ENCODE results near the gene ZFP90.

The ZFP90 gene

GRCh38 chr16:68508013-68508412, 31.1 kb upstream of the ZFP90 start:
- POLR2A ChIA-PET = no interaction called here

GRCh38 chr16:68508641-68509240, 30.4 kb upstream of the ZFP90 start:
- peaks cover 0 to 23% (median 9%) of the 10 kb centered on the region in 4 experiments for H3K4me1 ChIP-seq (ENCODE audit: control extremely low read depth in 1 of 4, control insufficient read depth in 4 of 4, insufficient read depth in 4 of 4, low read length in 3 of 4)
- no peak overlapping the region for H3K27ac ChIP-seq (ENCODE audit: insufficient read depth in 1 of 2, low read depth in 1 of 2, low read length in 2 of 2, poor library complexity in 1 of 2, severe bottlenecking in 2 of 2)
- peaks cover 0 to 2% (median 0%) of the 10 kb centered on the region in 5 experiments for H3K27me3 ChIP-seq (replicated peaks in 2 of 5; ENCODE audit: control insufficient read depth in 4 of 5, insufficient read depth in 5 of 5, low read length in 4 of 5)
- POLR2A ChIA-PET = no interaction called here
- no peaks in the 10 kb centered on the region for H3K36me3 ChIP-seq (ENCODE audit: control insufficient read depth in 4 of 4, insufficient read depth in 4 of 4, low read length in 3 of 4)
- CTCF ChIA-PET = interaction anchor here (0.7 to 5.6 kb wide), 7 partner anchors 9 to 112 kb away, joined by 3 to 36 read pairs (median 6); no protein-coding TSS in a partner anchor
- no peak overlapping the region for H3K4me3 ChIP-seq (ENCODE audit: control insufficient read depth in 1 of 7, extremely low read depth in 1 of 7, insufficient read depth in 4 of 7, low read depth in 2 of 7, low read length in 6 of 7)
- no peak for DNase-seq
- WGBS (ENCODE audit: insufficient coverage) = 85% methylated on average over 4 of the region's 7 CpGs
- H3K9me3 ChIP-seq (ENCODE audit: control extremely low read depth in 1 of 5, control insufficient read depth in 4 of 5, insufficient read depth in 2 of 5, low read depth in 1 of 5, low read length in 4 of 5) = no peaks in the 10 kb centered on the region

More at GRCh38 chr16:68508013-68508412, 31.1 kb upstream of the ZFP90 start:
- CTCF ChIA-PET = interaction anchor here (0.6 to 1.8 kb wide), 6 partner anchors 11 to 800 kb away, joined by 3 to 7 read pairs (median 3); no protein-coding TSS in a partner anchor
- Histone ChIP-seq H3K4me3 (ENCODE audit: control insufficient read depth in 1 of 7, extremely low read depth in 1 of 7, insufficient read depth in 4 of 7, low read depth in 2 of 7, low read length in 6 of 7) (no peak overlapping the region), H3K27ac (ENCODE audit: insufficient read depth in 1 of 2, low read depth in 1 of 2, low read length in 2 of 2, poor library complexity in 1 of 2, severe bottlenecking in 2 of 2) (no peak overlapping the region), H3K9me3 (ENCODE audit: control extremely low read depth in 1 of 5, control insufficient read depth in 4 of 5, insufficient read depth in 2 of 5, low read depth in 1 of 5, low read length in 4 of 5) (no peaks in the 10 kb centered on the region), H3K36me3 (ENCODE audit: control insufficient read depth in 4 of 4, insufficient read depth in 4 of 4, low read length in 3 of 4) (no peaks in the 10 kb centered on the region), H3K4me1 (ENCODE audit: control extremely low read depth in 1 of 4, control insufficient read depth in 4 of 4, insufficient read depth in 4 of 4, low read length in 3 of 4) (peaks cover 0 to 23% (median 9%) of the 10 kb centered on the region in 4 experiments), H3K27me3 (replicated peaks in 2 of 5; ENCODE audit: control insufficient read depth in 4 of 5, insufficient read depth in 5 of 5, low read length in 4 of 5) (peaks cover 0 to 2% (median 0%) of the 10 kb centered on the region in 5 experiments)
- 96% methylated on average over 6 of the region's 8 CpGs for WGBS (ENCODE audit: insufficient coverage)
- no peak for DNase-seq

GRCh38 chr16:68509381-68509780, 29.7 kb upstream of the ZFP90 start:
- H3K9me3 ChIP-seq (ENCODE audit: control extremely low read depth in 1 of 5, control insufficient read depth in 4 of 5, insufficient read depth in 2 of 5, low read depth in 1 of 5, low read length in 4 of 5) = no peaks in the 10 kb centered on the region
- 91% methylated on average over 4 of the region's 6 CpGs for WGBS (ENCODE audit: insufficient coverage)
- H3K27ac ChIP-seq (ENCODE audit: insufficient read depth in 1 of 2, low read depth in 1 of 2, low read length in 2 of 2, poor library complexity in 1 of 2, severe bottlenecking in 2 of 2) = no peak overlapping the region
- DNase-seq = no peak
- ChIA-PET CTCF (interaction anchor here (0.7 to 5.6 kb wide), 16 partner anchors 8 to 132 kb away, joined by 3 to 37 read pairs (median 6); no protein-coding TSS in a partner anchor), POLR2A (interaction anchor here (0.6 kb wide), 1 partner anchor 119 kb away, joined by 4 read pairs; no protein-coding TSS in a partner anchor)
- H3K27me3 ChIP-seq (replicated peaks in 2 of 5; ENCODE audit: control insufficient read depth in 4 of 5, insufficient read depth in 5 of 5, low read length in 4 of 5) = peaks cover 0 to 2% (median 0%) of the 10 kb centered on the region in 5 experiments
- peaks cover 0 to 23% (median 9%) of the 10 kb centered on the region in 4 experiments for H3K4me1 ChIP-seq (ENCODE audit: control extremely low read depth in 1 of 4, control insufficient read depth in 4 of 4, insufficient read depth in 4 of 4, low read length in 3 of 4)
- H3K4me3 ChIP-seq (ENCODE audit: control insufficient read depth in 1 of 7, extremely low read depth in 1 of 7, insufficient read depth in 4 of 7, low read depth in 2 of 7, low read length in 6 of 7) = no peak overlapping the region
- no peaks in the 10 kb centered on the region for H3K36me3 ChIP-seq (ENCODE audit: control insufficient read depth in 4 of 4, insufficient read depth in 4 of 4, low read length in 3 of 4)

- no peaks in the 10 kb centered on the region for H3K36me3 ChIP-seq (ENCODE audit: control insufficient read depth in 4 of 4, insufficient read depth in 4 of 4, low read length in 3 of 4)
- H3K27ac ChIP-seq (ENCODE audit: insufficient read depth in 1 of 2, low read depth in 1 of 2, low read length in 2 of 2, poor library complexity in 1 of 2, severe bottlenecking in 2 of 2) = no peak overlapping the region
- 100% methylated on average over 2 of the region's 3 CpGs for WGBS (ENCODE audit: insufficient coverage)
- ChIA-PET CTCF (interaction anchor here (1.0 to 5.6 kb wide), 15 partner anchors 10 to 154 kb away, joined by 3 to 37 read pairs (median 6); no protein-coding TSS in a partner anchor), POLR2A (no interaction called here)
- DNase-seq = peak in 2 of 3 donors; percentile 34 to 56
- peaks cover 0 to 23% (median 9%) of the 10 kb centered on the region in 4 experiments for H3K4me1 ChIP-seq (ENCODE audit: control extremely low read depth in 1 of 4, control insufficient read depth in 4 of 4, insufficient read depth in 4 of 4, low read length in 3 of 4)
- no peak overlapping the region for H3K4me3 ChIP-seq (ENCODE audit: control insufficient read depth in 1 of 7, extremely low read depth in 1 of 7, insufficient read depth in 4 of 7, low read depth in 2 of 7, low read length in 6 of 7)
- no peaks in the 10 kb centered on the region for H3K9me3 ChIP-seq (ENCODE audit: control extremely low read depth in 1 of 5, control insufficient read depth in 4 of 5, insufficient read depth in 2 of 5, low read depth in 1 of 5, low read length in 4 of 5)
- peaks cover 0 to 2% (median 0%) of the 10 kb centered on the region in 5 experiments for H3K27me3 ChIP-seq (replicated peaks in 2 of 5; ENCODE audit: control insufficient read depth in 4 of 5, insufficient read depth in 5 of 5, low read length in 4 of 5)
These were observed 28.3 kb upstream of the ZFP90 start for GRCh38 chr16:68510775-68511174.

GRCh38 chr16:68512183-68512582, 26.9 kb upstream of the ZFP90 start:
- no peaks in the 10 kb centered on the region for H3K36me3 ChIP-seq (ENCODE audit: control insufficient read depth in 4 of 4, insufficient read depth in 4 of 4, low read length in 3 of 4)
- no peak overlapping the region for H3K4me3 ChIP-seq (ENCODE audit: control insufficient read depth in 1 of 7, extremely low read depth in 1 of 7, insufficient read depth in 4 of 7, low read depth in 2 of 7, low read length in 6 of 7)
- DNase-seq = peak in 1 of 3 donors; percentile 26
- CTCF ChIA-PET = interaction anchor here (1.2 to 5.6 kb wide), 8 partner anchors 9 to 146 kb away, joined by 3 to 37 read pairs (median 21); no protein-coding TSS in a partner anchor
- H3K27ac ChIP-seq (ENCODE audit: insufficient read depth in 1 of 2, low read depth in 1 of 2, low read length in 2 of 2, poor library complexity in 1 of 2, severe bottlenecking in 2 of 2) = no peak overlapping the region
- peaks cover 0 to 25% (median 9%) of the 10 kb centered on the region in 4 experiments for H3K4me1 ChIP-seq (ENCODE audit: control extremely low read depth in 1 of 4, control insufficient read depth in 4 of 4, insufficient read depth in 4 of 4, low read length in 3 of 4)
- 86% methylated on average over 8 of the region's 8 CpGs for WGBS (ENCODE audit: insufficient coverage)
- H3K27me3 ChIP-seq (replicated peaks in 2 of 5; ENCODE audit: control insufficient read depth in 4 of 5, insufficient read depth in 5 of 5, low read length in 4 of 5) = peaks cover 0 to 2% (median 0%) of the 10 kb centered on the region in 5 experiments
- POLR2A ChIA-PET = no interaction called here
- no peaks in the 10 kb centered on the region for H3K9me3 ChIP-seq (ENCODE audit: control extremely low read depth in 1 of 5, control insufficient read depth in 4 of 5, insufficient read depth in 2 of 5, low read depth in 1 of 5, low read length in 4 of 5)

GRCh38 chr16:68512742-68513141, 26.3 kb upstream of the ZFP90 start:
- Histone ChIP-seq H3K27ac (ENCODE audit: insufficient read depth in 1 of 2, low read depth in 1 of 2, low read length in 2 of 2, poor library complexity in 1 of 2, severe bottlenecking in 2 of 2) (no peak overlapping the region), H3K4me1 (ENCODE audit: control extremely low read depth in 1 of 4, control insufficient read depth in 4 of 4, insufficient read depth in 4 of 4, low read length in 3 of 4) (peaks cover 0 to 31% (median 13%) of the 10 kb centered on the region in 4 experiments), H3K27me3 (replicated peaks in 2 of 5; ENCODE audit: control insufficient read depth in 4 of 5, insufficient read depth in 5 of 5, low read length in 4 of 5) (peaks cover 0 to 2% (median 0%) of the 10 kb centered on the region in 5 experiments), H3K9me3 (ENCODE audit: control extremely low read depth in 1 of 5, control insufficient read depth in 4 of 5, insufficient read depth in 2 of 5, low read depth in 1 of 5, low read length in 4 of 5) (no peaks in the 10 kb centered on the region), H3K4me3 (ENCODE audit: control insufficient read depth in 1 of 7, extremely low read depth in 1 of 7, insufficient read depth in 4 of 7, low read depth in 2 of 7, low read length in 6 of 7) (no peak overlapping the region), H3K36me3 (ENCODE audit: control insufficient read depth in 4 of 4, insufficient read depth in 4 of 4, low read length in 3 of 4) (no peaks in the 10 kb centered on the region)
- ChIA-PET CTCF (interaction anchor here (2.6 to 5.6 kb wide), 6 partner anchors 8 to 122 kb away, joined by 7 to 37 read pairs (median 26); no protein-coding TSS in a partner anchor), POLR2A (no interaction called here)
- 80% methylated on average over 1 of the region's 1 CpG for WGBS (ENCODE audit: insufficient coverage)
- no peak for DNase-seq

GRCh38 chr16:68514511-68514910, 24.6 kb upstream of the ZFP90 start:
- H3K36me3 ChIP-seq (ENCODE audit: control insufficient read depth in 4 of 4, insufficient read depth in 4 of 4, low read length in 3 of 4) = no peaks in the 10 kb centered on the region
- H3K27me3 ChIP-seq (replicated peaks in 2 of 5; ENCODE audit: control insufficient read depth in 4 of 5, insufficient read depth in 5 of 5, low read length in 4 of 5) = no peaks in the 10 kb centered on the region
- H3K4me3 ChIP-seq (ENCODE audit: control insufficient read depth in 1 of 7, extremely low read depth in 1 of 7, insufficient read depth in 4 of 7, low read depth in 2 of 7, low read length in 6 of 7) = no peak overlapping the region
- CTCF ChIA-PET = interaction anchor here (5.6 kb wide), 1 partner anchor 118 kb away, joined by 36 read pairs; no protein-coding TSS in a partner anchor
- no peak overlapping the region for H3K27ac ChIP-seq (ENCODE audit: insufficient read depth in 1 of 2, low read depth in 1 of 2, low read length in 2 of 2, poor library complexity in 1 of 2, severe bottlenecking in 2 of 2)
- no peaks in the 10 kb centered on the region for H3K9me3 ChIP-seq (ENCODE audit: control extremely low read depth in 1 of 5, control insufficient read depth in 4 of 5, insufficient read depth in 2 of 5, low read depth in 1 of 5, low read length in 4 of 5)
- peaks cover 0 to 42% (median 22%) of the 10 kb centered on the region in 4 experiments for H3K4me1 ChIP-seq (ENCODE audit: control extremely low read depth in 1 of 4, control insufficient read depth in 4 of 4, insufficient read depth in 4 of 4, low read length in 3 of 4)
- POLR2A ChIA-PET = no interaction called here
- WGBS (ENCODE audit: insufficient coverage) = 94% methylated on average over 3 of the region's 3 CpGs
- DNase-seq = no peak

Measured in common myeloid progenitor, CD34-positive (primary cell).